SK-N-SH (cell line): Measurements from ENCODE around the gene HEXIM1. TPM values are rescaled to one million over a fixed set of nuclear protein-coding genes. Genes with fewer than 3 reads are reported as not detected.
A peak's percentile ranks its signal among the peaks of the same experiment; 100 is the strongest.

Experiments
- CTCF ChIA-PET: fragments of 300-600, 350-600 bp; formaldehyde crosslinking; extraction: SDS; loops from one replicate; lab custom pipeline; 2021; lab: Yijun Ruan, JAX
- POLR2A ChIA-PET: fragments of 350-600 bp; sonication (Branson Sonifier 250); formaldehyde crosslinking; extraction: SDS; loops from one replicate; lab custom pipeline; 2020; ENCODE audit warnings: antibody characterized with exemption, inconsistent platforms; lab: Yijun Ruan, JAX
- DNase-seq: peaks from one replicate; pipeline ENCODE4 v3.0.0; 2012
- H2AFZ ChIP-seq: fragments of 200-600 bp; sonication (generic); 2 replicates; pipeline ENCODE4 v1.8.1; 2016; ENCODE audit warnings: antibody characterized with exemption, mild to moderate bottlenecking, low read depth
- H3F3A ChIP-seq: fragments of 200-600 bp; sonication (generic); replicated peaks from 2 replicates; pipeline ENCODE3; 2016; ENCODE audit warnings: antibody characterized with exemption, mild to moderate bottlenecking; ENCODE audit not compliant: insufficient read depth
- H3K27ac ChIP-seq, 2 experiments: fragments of 200-500 bp in 1 of 2; fragments of 200-600 bp in 1 of 2; sonication (Bioruptor generic) in 1 of 2; sonication (generic), shearing (Covaris generic) in 1 of 2; 2 replicates each; pipeline versions ENCODE4 v1.5.1 to v1.6.1; 2014 to 2016; ENCODE audit warnings: low read depth in 2 of 2, inconsistent platforms in 1 of 2, low read length in 1 of 2, mild to moderate bottlenecking in 1 of 2, mixed read lengths in 1 of 2
- H3K27me3 ChIP-seq: fragments of 200-600 bp; sonication (generic), shearing (Covaris generic); 2 replicates; pipeline ENCODE4 v1.6.1; 2016; ENCODE audit warnings: mixed run types; ENCODE audit not compliant: insufficient read depth
- H3K36me3 ChIP-seq, 2 experiments: fragments of 200-500 bp in 1 of 2; fragments of 200-600 bp in 1 of 2; sonication (Bioruptor generic) in 1 of 2; sonication (generic) in 1 of 2; replicated peaks in 1 of 2; 2 replicates each; pipeline versions ENCODE3 to v1.5.1; 2014 to 2016; ENCODE audit warnings: low read length in 1 of 2, mild to moderate bottlenecking in 1 of 2; ENCODE audit not compliant: insufficient read depth in 2 of 2, control insufficient read depth in 1 of 2
- H3K4me1 ChIP-seq, 2 experiments: fragments of 200-500 bp in 1 of 2; fragments of 200-600 bp in 1 of 2; sonication (Bioruptor generic) in 1 of 2; sonication (generic), shearing (Covaris generic) in 1 of 2; 2 replicates each; pipeline versions ENCODE4 v1.5.1 to v1.6.1; 2014 to 2016; ENCODE audit warnings: low read depth in 1 of 2, low read length in 1 of 2, mixed run types in 1 of 2; ENCODE audit not compliant: insufficient read depth in 2 of 2, control insufficient read depth in 1 of 2
- H3K4me2 ChIP-seq: fragments of 200-600 bp; sonication (generic), shearing (Covaris generic); 2 replicates; pipeline ENCODE4 v1.6.1; 2017; ENCODE audit warnings: mixed run types
- H3K4me3 ChIP-seq, 2 experiments: fragments of 200-500 bp in 1 of 2; fragments of 200-600 bp in 1 of 2; sonication (Bioruptor generic) in 1 of 2; sonication (generic), shearing (Covaris generic) in 1 of 2; 2 replicates each; pipeline versions ENCODE4 v1.5.1 to v1.8.1; 2014 to 2016; ENCODE audit warnings: low read depth in 2 of 2, inconsistent platforms in 1 of 2, low read length in 1 of 2, mild to moderate bottlenecking in 1 of 2, mixed read lengths in 1 of 2, moderate library complexity in 1 of 2
- H3K79me2 ChIP-seq: fragments of 200-600 bp; sonication (generic); 2 replicates; pipeline ENCODE4 v1.8.1; 2017; ENCODE audit warnings: mild to moderate bottlenecking; ENCODE audit not compliant: insufficient read depth
- H3K9ac ChIP-seq: fragments of 200-600 bp; sonication (generic); 2 replicates; pipeline ENCODE4 v1.6.1; 2017; ENCODE audit warnings: mixed run types
- H3K9me2 ChIP-seq: fragments of 200-600 bp; sonication (generic); 2 replicates; pipeline ENCODE4 v1.6.1; 2017; ENCODE audit warnings: mixed run types
- H3K9me3 ChIP-seq: fragments of 200-600 bp; sonication (generic); 2 replicates; pipeline ENCODE4 v1.6.1; 2017; ENCODE audit warnings: mixed run types, mild to moderate bottlenecking, moderate library complexity
- H4K20me1 ChIP-seq: fragments of 200-600 bp; sonication (generic); 2 replicates; pipeline ENCODE4 v1.6.1; 2017; ENCODE audit warnings: mild to moderate bottlenecking, mixed run types; ENCODE audit not compliant: insufficient read depth
- GABPA ChIP-seq: IDR thresholded peaks from 2 replicates; pipeline ENCODE4 v1.4.0; 2012; ENCODE audit warnings: low read depth, mild to moderate bottlenecking
- GATA2 ChIP-seq: sonication (generic); formaldehyde crosslinking; IDR thresholded peaks from 2 replicates; pipeline ENCODE4 v1.5.0; 2020; ENCODE audit warnings: mild to moderate bottlenecking, missing genetic modification reagents
- MEF2A ChIP-seq: IDR thresholded peaks from 2 replicates; pipeline ENCODE4 v1.4.0; 2012; ENCODE audit warnings: low read depth, borderline replicate concordance
- MXI1 ChIP-seq: IDR thresholded peaks from 2 replicates; pipeline ENCODE4 v1.6.1; 2012; ENCODE audit warnings: mild to moderate bottlenecking, low read depth, low read length, improper control_type of control experiment
- NRF1 ChIP-seq: IDR thresholded peaks from 2 replicates; pipeline ENCODE4 v1.6.1; 2012; ENCODE audit warnings: low read depth, mild to moderate bottlenecking, low read length
- PBX3 ChIP-seq: IDR thresholded peaks from 2 replicates; pipeline ENCODE4; 2012
- POLR2AphosphoS5 ChIP-seq: IDR thresholded peaks from 2 replicates; pipeline ENCODE4 v1.6.1; 2012; ENCODE audit warnings: low read depth, low read length
- REST ChIP-seq: IDR thresholded peaks from 2 replicates; pipeline ENCODE4 v1.6.1; 2012; ENCODE audit warnings: mild to moderate bottlenecking, low read depth, low read length, moderate library complexity
- RFX5 ChIP-seq: IDR thresholded peaks from 2 replicates; pipeline ENCODE4 v1.6.1; 2012; ENCODE audit warnings: mild to moderate bottlenecking, improper control_type of control experiment, low read length
- SIN3A ChIP-seq: IDR thresholded peaks from 2 replicates; pipeline ENCODE4 v1.6.1; 2012; ENCODE audit warnings: low read depth, mild to moderate bottlenecking, low read length, moderate library complexity, borderline replicate concordance
- SMC3 ChIP-seq: IDR thresholded peaks from 2 replicates; pipeline ENCODE4 v1.6.1; 2012; ENCODE audit warnings: low read depth, low read length, improper control_type of control experiment
- WGBS: methylation state at CpG from one replicate; pipeline ENCODE4 v1.1.6; 2017; ENCODE audit warnings: low lambda C conversion rate; 5-methylcytosine and 5-hydroxymethylcytosine counted together
- polyA plus RNA-seq, 3 experiments: library from polyadenylated mRNA; depleted of rRNA; stranded (reverse); fragments of >200 nt; gene quantifications; 2 replicates each; pipeline ENCODE4 v1.2.3, GENCODE V29; 2012

Gene HEXIM1
- polyA plus RNA-seq, 1 of the 3 experiments (the other 2 are of a cell fraction) = 20.7 TPM

- TF ChIP-seq SMC3 (peak; percentile 36), POLR2AphosphoS5 (no peak), MXI1 (no peak)
- TF ChIP-seq, all 33 proteins: peak for 5
Observed at GRCh38 chr17:45131616-45132319, 16.5 kb upstream of the HEXIM1 start (continued).

GRCh38 chr17:45132320-45132571 lies 16.0 kb upstream of the HEXIM1 start, which contains the start of gene PLCD3:
Gene PLCD3 (minus strand): TSS chr17:45132515. CDS start chr17:45132410, 105 bp downstream.
- H3K9ac ChIP-seq = peak within 1 kb of the TSS; percentile 88
- POLR2A ChIA-PET = interaction anchor here (1.1 kb wide), 1 partner anchor 18 kb away, joined by 3 read pairs; no protein-coding TSS in a partner anchor
- no peaks in the 10 kb centered on the region for H4K20me1 ChIP-seq
- CTCF ChIA-PET = interaction anchor here (0.6 to 10.8 kb wide), 34 partner anchors 9 to 358 kb away, joined by 3 to 209 read pairs (median 4); partner anchors contain the start of genes DCAKD, EFTUD2, HEXIM1 and HEXIM2
- TF ChIP-seq REST (no peak), GATA2 (CRISPR knock-in tag) (no peak), MEF2A (no peak), SIN3A (no peak), PBX3 (no peak), GABPA (no peak), RFX5 (no peak), NRF1 (no peak)
- H3K4me3 ChIP-seq = peak within 1 kb of the TSS; percentile 88 to 99
- H3F3A ChIP-seq = peaks cover 13% of the 10 kb centered on the region
- 0% methylated on average over 13 of the region's 36 CpGs for WGBS
- DNase-seq = no peak
- no peaks in the 10 kb centered on the region for H3K9me3 ChIP-seq
- peaks cover 49% of the 10 kb centered on the region for H3K79me2 ChIP-seq
- H3K27ac ChIP-seq = peak within 1 kb of the TSS; percentile 93 to 96
- H3K9me2 ChIP-seq = no peaks in the 10 kb centered on the region
- H3K4me1 ChIP-seq = peaks cover 16 to 38% of the 10 kb centered on the region in 2 experiments; a peak in 3 of 4 replicates
- peak within 1 kb of the TSS; percentile 90 for H2AFZ ChIP-seq
- H3K27me3 ChIP-seq = no peaks in the 10 kb centered on the region
- peak within 1 kb of the TSS; percentile 94 for H3K4me2 ChIP-seq
- H3K36me3 ChIP-seq = no peaks in the 10 kb centered on the region
